ENCODE results near the gene CLDN3. TPM values are rescaled to one million over a fixed set of nuclear protein-coding genes. Genes with fewer than 3 reads are reported as not detected.
A peak's percentile ranks its signal among the peaks of the same experiment; 100 is the strongest.

CLDN3 gene
- total RNA-seq, 1 experiment from 2014 or later = 16.5 TPM

- Histone ChIP-seq H2BK12ac (ENCODE audit: insufficient read length, low read depth, low read length) (no peak overlapping the region), H2BK120ac (ENCODE audit: low read depth, low read length, poor library complexity, severe bottlenecking) (no peak overlapping the region), H2BK5ac (ENCODE audit: insufficient read length, low read length) (no peak overlapping the region), H3K27ac (ENCODE audit: insufficient read length, low read depth, low read length) (no peak overlapping the region), H2BK20ac (ENCODE audit: low read depth, low read length, poor library complexity, severe bottlenecking) (peak overlapping the region; percentile 65), H3K23ac (ENCODE audit: insufficient read length, low read depth, low read length) (no peak overlapping the region), H3K4ac (ENCODE audit: low read depth, low read length) (no peak overlapping the region; the same call in 1 of the 2 replicates), H4K8ac (replicated peaks; ENCODE audit: insufficient read length, low read depth, low read length) (no peak overlapping the region), H3K4me2 (ENCODE audit: insufficient read depth, insufficient read length, low read length) (peak overlapping the region; percentile 73), H4K5ac (ENCODE audit: insufficient read length, low read depth, low read length) (no peak overlapping the region), H3K27me3 (ENCODE audit: insufficient read depth, low read length) (peaks cover 2% of the 10 kb centered on the region; the same call in 1 of the 2 replicates), H3K79me2 (ENCODE audit: insufficient read depth, low read length) (no peaks in the 10 kb centered on the region), H2AFZ (ENCODE audit: low read length) (no peak overlapping the region), H2BK15ac (ENCODE audit: low read depth, low read length) (no peak overlapping the region), H3K18ac (ENCODE audit: insufficient read length, low read depth, low read length) (peak overlapping the region; percentile 63), H3K9ac (ENCODE audit: extremely low read depth, insufficient read length, low read length) (no peak overlapping the region), H3K4me1 (ENCODE audit: insufficient read depth, low read length) (no peaks in the 10 kb centered on the region), H3K9me3 (ENCODE audit: control insufficient read depth, low read depth, low read length) (no peaks in the 10 kb centered on the region), H4K20me1 (ENCODE audit: control insufficient read depth, insufficient read depth, insufficient read length) (peaks cover 3% of the 10 kb centered on the region), H4K91ac (ENCODE audit: insufficient read length, low read depth, low read length) (peak overlapping the region; percentile 87), H3K79me1 (ENCODE audit: insufficient read depth, low read depth, low read length, poor library complexity, severe bottlenecking) (no peaks in the 10 kb centered on the region), H3K14ac (ENCODE audit: insufficient read depth, low read length) (peak overlapping the region; percentile 88; the same call in 1 of the 2 replicates), H3K56ac (ENCODE audit: insufficient read length, low read depth, low read length) (no peak overlapping the region), H2AK5ac (ENCODE audit: insufficient read length, low read length) (no peak overlapping the region), H3T11ph (ENCODE audit: low read length) (no peak overlapping the region), H3K23me2 (ENCODE audit: insufficient read length, low read depth, low read length, poor library complexity, severe bottlenecking) (peaks cover 19% of the 10 kb centered on the region)
- Mint-ChIP-seq H3K4me1 (peaks cover 12 to 26% of the 10 kb centered on the region in 2 experiments), H3K4me3 (peak overlapping the region; percentile 39 to 84; a peak in 3 of 5 replicates), H3K27ac (0 out of 7 replicates have a peak overlapping the region, but pooled peaks of 1 of the 3 experiments have one; percentile 59), H3K36me3 (ENCODE audit: insufficient read depth in 1 of 3, low read depth in 3 of 3) (peaks cover 0 to 10% (median 4%) of the 10 kb centered on the region in 3 experiments; a peak in 3 of 7 replicates), H3K9me3 (no peaks in the 10 kb centered on the region), H3K27me3 (ENCODE audit: low read depth) (peaks cover 8% of the 10 kb centered on the region)
- no CpG with 5 or more reads among the region's 53 CpGs for WGBS (ENCODE audit: extremely low coverage, insufficient read length, low lambda C conversion rate)
- no peak for TF ChIP-seq CTCF (conservative IDR thresholded peaks at IDR 0.05)
- no peak for DNase-seq
These were observed 1.2 kb downstream of the CLDN3 start for GRCh38 chr7:73768641-73769480.
